Measurements from ENCODE around the gene WNT5B.

The WNT5B gene

DNA sequence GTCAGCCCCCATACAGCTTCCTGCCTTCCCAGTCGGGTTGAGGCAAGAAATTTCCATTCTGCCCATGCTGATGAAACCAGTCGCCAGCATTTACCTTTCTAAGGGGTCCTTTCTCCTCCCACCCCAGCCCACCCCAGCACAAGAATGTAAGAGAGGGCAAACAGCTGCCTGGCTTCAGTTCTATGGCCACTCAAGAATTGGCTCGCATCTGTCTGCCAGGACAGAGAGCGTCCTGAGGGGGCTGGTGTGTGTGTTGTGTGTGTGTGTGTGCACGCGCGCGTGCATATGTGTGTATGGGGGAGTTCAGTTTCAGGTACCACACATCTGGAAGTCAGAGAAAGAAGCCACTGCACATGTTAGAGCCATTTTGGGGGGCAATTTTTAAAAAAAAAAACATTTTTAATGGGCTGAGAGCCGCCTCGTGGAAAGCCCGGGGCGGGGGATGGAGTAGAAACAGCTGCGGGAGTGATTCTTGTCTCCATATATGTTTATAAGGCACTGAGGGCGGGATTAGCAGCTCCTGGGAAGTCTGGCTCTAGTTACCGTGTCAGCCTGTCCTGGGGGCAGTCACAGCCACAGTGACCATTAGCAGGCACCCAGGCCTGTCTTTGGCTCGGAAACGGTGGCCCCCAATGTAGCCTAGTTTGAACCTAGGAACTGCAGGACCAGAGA is at the start of gene WNT5B:
TSS of gene WNT5B (plus strand) at position 566 of the 672 bp plus-strand sequence. CDS start 2,124 bp downstream, outside the sequence.
- H3K4me3 Mint-ChIP-seq, result peak within 1 kb of the TSS; percentile 78 to 81
- peaks cover 2 to 14% of the 10 kb centered on the region in 2 donors for H3K36me3 Mint-ChIP-seq
- no peaks in the 10 kb centered on the region for H3K9me3 Mint-ChIP-seq
- peaks cover 52 to 54% of the 10 kb centered on the region in 2 donors for H3K27me3 Mint-ChIP-seq
- H3K27ac Mint-ChIP-seq, result peak within 1 kb of the TSS; percentile 5
- DNase-seq (no peak), ATAC-seq (replicated peaks) (no peak)
- H3K4me1 Mint-ChIP-seq, result peaks cover 22 to 33% of the 10 kb centered on the region in 2 donors

DNA sequence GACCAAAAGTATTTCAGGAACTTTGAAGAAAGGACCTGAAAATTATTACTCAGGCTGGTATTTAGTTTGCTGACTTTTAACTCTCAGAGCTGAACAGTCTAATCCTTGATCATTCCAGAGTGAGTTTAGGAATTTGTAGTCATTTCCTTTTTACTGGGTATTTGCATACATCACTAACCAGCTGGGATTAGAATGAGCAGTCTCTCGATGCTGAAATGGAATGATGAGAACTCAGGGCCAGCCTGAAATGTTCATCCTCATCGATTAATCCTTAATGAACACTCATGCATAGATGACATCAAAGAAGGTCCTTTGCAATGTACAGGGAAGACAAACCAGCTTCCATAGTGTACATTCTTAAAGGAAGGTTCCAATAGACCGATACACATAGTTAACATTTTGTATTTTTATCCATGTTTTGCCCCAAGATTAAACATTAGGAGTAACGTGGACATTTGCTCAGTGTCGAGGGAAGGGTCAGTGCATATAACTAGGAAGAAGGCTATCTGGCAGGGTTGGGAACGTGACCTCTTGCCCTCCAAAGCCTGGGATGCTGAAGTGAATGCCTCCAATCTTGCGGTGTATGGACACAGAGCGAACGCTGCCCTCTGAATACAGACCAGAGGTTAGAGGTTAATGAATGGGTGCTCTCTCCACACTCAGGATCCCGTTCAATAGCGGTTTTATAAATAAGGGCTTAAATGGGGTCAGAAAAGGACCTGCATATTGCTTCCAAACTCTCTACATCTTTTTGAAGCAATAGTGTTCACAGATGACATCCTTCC is 49.2 kb upstream of the WNT5B start:
- Mint-ChIP-seq H3K27me3 (no peaks in the 10 kb centered on the region), H3K9me3 (no peaks in the 10 kb centered on the region), H3K4me3 (no peak overlapping the region), H3K36me3 (peaks cover 0 to 6% of the 10 kb centered on the region in 2 donors), H3K4me1 (peaks cover 27 to 53% of the 10 kb centered on the region in 2 donors), H3K27ac (no peak overlapping the region)
- no peak for ATAC-seq (replicated peaks)
- no peak for DNase-seq

DNA sequence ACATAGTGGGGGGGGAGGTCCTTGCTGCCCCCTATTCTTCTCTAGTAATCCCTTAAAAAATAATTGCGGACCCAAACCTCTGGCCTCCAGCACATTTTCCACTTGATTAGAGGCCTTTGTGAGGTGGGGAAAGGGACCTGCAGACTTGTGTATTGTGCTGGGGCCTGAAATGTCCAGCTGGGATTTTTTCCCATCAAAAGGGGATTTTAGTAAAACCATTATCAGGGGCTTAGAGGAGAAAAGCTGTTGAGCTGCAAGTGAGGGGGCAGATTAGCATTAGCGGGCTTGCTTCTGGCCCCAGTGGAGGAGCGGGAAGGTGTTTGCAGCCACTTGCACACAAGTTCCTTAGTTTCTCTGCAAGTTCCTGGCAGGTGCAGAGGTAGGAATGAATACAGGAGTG is 48.5 kb upstream of the WNT5B start:
- no peak for ATAC-seq (replicated peaks)
- no peaks in the 10 kb centered on the region for H3K9me3 Mint-ChIP-seq
- no peak for DNase-seq
- H3K4me1 Mint-ChIP-seq, result peaks cover 24 to 50% of the 10 kb centered on the region in 2 donors
- no peaks in the 10 kb centered on the region for H3K27me3 Mint-ChIP-seq
- H3K27ac Mint-ChIP-seq, result no peak overlapping the region
- no peak overlapping the region for H3K4me3 Mint-ChIP-seq
- peaks cover 0 to 6% of the 10 kb centered on the region in 2 donors for H3K36me3 Mint-ChIP-seq

DNA sequence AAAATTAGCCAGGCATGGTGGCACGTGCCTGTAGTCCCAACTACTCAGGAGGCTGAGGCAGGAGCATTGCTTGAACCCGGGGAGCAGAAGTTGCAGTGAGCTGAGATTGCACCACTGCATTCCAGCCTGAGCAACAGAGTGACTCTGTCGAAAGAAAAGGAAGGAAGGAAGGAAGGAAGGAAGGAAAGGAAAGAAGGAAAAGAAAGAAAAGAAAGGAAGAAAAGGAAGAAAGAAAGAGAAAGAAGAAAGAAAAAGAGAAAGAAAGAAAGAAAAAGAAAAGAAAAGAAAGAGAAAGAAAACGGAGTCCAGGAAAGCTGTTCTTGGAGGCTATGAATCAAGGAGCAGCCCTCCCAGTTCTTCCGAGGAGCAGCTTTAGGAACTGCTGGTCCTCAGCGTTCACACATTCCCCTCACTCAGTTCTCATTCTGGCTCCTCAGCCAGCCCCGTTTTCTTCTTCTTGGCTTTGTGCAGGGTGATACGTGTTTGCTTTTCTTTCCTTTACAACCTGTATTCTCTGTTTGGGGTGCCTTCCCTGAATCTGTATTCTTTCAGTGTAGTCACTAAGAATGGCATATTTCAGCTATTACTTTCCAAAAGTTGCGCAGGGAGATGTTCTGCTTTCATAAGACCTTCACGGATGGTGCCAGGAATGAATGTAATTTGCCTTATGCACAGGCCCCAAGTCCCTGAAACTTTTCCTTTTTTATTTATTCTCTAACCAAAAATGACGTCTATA is 46.9 kb upstream of the WNT5B start:
- H3K4me1 Mint-ChIP-seq, result peaks cover 19 to 34% of the 10 kb centered on the region in 2 donors
- peaks cover 1 to 6% of the 10 kb centered on the region in 2 donors for H3K36me3 Mint-ChIP-seq
- no peaks in the 10 kb centered on the region for H3K9me3 Mint-ChIP-seq
- no peak overlapping the region for H3K4me3 Mint-ChIP-seq
- H3K27me3 Mint-ChIP-seq, result no peaks in the 10 kb centered on the region
- no peak for ATAC-seq (replicated peaks)
- no peak overlapping the region for H3K27ac Mint-ChIP-seq
- no peak for DNase-seq

DNA sequence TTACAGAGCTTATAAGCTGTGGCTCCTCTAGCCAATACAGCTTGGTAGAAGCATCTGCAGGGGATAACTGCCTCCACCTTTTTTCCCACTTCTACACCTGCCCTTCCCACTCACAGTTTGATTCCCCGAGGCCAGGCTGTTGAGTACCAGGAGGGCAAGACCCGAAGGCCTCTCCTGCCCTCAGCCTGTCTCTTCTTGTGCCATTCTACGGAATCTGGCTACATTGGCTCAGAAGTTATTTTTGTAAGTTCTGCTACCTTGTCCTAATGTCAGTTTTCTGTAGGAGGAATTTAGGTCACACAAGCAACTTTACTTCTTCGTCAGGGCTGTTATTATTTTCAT is 46.4 kb upstream of the WNT5B start:
- no peak overlapping the region for H3K27ac Mint-ChIP-seq
- DNase-seq, result no peak
- H3K36me3 Mint-ChIP-seq, result peaks cover 1 to 6% of the 10 kb centered on the region in 2 donors
- H3K9me3 Mint-ChIP-seq, result no peaks in the 10 kb centered on the region
- ATAC-seq (replicated peaks), result no peak
- no peak overlapping the region for H3K4me3 Mint-ChIP-seq
- H3K4me1 Mint-ChIP-seq, result peaks cover 17 to 38% of the 10 kb centered on the region in 2 donors
- no peaks in the 10 kb centered on the region for H3K27me3 Mint-ChIP-seq

DNA sequence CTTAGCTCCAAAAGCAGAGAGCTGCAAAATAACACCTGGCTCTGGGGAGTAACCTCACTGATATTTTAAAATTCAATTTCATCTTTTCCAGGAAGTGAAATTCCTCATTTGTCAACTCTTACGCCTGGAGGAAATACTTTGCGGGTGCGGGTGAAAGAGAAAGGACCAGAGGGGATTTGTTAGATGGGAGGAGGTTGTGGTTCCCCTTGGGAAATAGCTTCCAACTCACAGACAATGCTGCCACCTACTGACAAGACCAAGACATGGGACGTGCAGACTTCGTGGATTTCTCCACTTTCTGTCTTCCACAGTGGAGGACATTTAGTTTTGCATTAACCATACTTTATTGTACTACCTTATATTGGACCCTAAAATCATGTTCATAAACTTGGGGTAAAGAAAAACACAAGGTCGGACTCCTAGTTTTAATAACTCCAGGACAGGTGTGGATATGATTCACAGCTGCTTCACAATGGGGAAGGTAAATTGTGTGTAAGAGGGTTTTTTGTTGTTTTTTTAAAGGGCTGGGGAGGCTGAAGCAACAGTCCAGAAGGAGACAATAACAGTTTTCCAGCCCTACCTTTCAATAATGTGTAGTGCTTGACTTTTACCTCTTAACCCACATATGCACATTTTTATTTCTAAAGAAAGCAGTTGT is 45.5 kb upstream of the WNT5B start:
- Mint-ChIP-seq H3K4me1 (peaks cover 22 to 46% of the 10 kb centered on the region in 2 donors), H3K9me3 (no peaks in the 10 kb centered on the region), H3K4me3 (peak overlapping the region; percentile 65 to 66), H3K27ac (no peak overlapping the region), H3K36me3 (peaks cover 1 to 9% of the 10 kb centered on the region in 2 donors), H3K27me3 (no peaks in the 10 kb centered on the region)
- peak; percentile 89 to 90 for ATAC-seq (replicated peaks)
- DNase-seq, result peak; percentile 75

DNA sequence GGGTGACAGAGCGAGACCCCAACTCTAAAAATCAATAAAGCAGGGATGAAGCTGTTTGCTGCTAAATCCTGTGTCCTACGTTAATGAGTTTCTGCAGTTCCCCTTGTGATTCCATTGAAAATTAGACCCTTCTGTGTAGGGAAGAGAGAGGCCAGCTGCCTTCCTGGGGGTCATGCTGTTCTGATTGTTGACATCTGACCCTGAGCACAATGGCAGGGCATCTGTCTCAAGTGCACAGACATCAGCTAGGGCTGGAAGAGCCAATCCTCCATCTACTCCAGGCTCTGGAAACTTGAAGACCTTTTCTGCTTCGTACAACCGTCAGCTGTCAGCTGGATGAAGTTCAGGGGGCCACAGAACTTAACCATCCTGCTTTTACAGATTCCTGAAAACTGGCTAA is 44.7 kb upstream of the WNT5B start:
- Mint-ChIP-seq H3K27ac (no peak overlapping the region), H3K27me3 (no peaks in the 10 kb centered on the region), H3K9me3 (no peaks in the 10 kb centered on the region)

DNA sequence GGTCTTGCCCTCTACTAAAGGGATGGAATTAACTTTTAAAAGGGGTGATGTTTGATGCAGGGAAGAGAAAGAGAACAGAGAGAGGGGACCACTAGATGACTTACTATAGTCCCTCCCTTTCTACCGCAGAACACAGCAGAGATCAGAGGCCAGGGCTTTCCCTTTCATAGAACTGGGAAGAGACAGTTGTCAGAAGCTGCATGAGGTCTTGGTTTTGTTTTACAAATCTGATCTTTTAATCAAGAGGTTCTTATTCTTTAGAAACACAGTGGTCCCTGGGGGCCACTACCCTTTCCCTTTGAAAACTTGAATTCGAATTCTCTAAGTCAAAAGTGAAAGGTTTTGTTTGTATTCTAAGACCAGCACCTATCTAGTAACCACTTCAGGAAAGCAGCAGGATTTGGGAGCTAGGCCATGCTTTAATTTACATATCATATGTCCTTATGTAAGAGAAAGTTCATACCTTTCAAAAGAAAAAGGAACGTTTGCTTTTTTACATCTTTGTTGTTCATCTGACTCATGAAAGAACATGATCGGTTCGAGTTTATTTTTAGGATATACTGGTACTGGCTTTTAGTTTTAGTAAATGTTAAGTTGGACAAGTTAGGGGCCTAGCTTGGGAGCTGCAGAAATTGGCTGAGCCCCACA is 41.0 kb upstream of the WNT5B start:
- Mint-ChIP-seq H3K36me3 (peaks cover 14 to 30% of the 10 kb centered on the region in 2 donors), H3K4me3 (peak overlapping the region; percentile 70 to 77), H3K27ac (peak overlapping the region; percentile 51), H3K27me3 (no peaks in the 10 kb centered on the region), H3K9me3 (no peaks in the 10 kb centered on the region), H3K4me1 (peaks cover 44 to 68% of the 10 kb centered on the region in 2 donors)
- peak in 1 of 2 donors; percentile 29 for ATAC-seq (replicated peaks)
- DNase-seq, result no peak

More for the DNA sequence above, 44.7 kb upstream of the WNT5B start:
- H3K4me3 Mint-ChIP-seq, result no peak overlapping the region
- ATAC-seq (replicated peaks), result no peak
- H3K36me3 Mint-ChIP-seq, result peaks cover 1 to 13% of the 10 kb centered on the region in 2 donors
- peaks cover 26 to 51% of the 10 kb centered on the region in 2 donors for H3K4me1 Mint-ChIP-seq
- DNase-seq, result no peak

DNA sequence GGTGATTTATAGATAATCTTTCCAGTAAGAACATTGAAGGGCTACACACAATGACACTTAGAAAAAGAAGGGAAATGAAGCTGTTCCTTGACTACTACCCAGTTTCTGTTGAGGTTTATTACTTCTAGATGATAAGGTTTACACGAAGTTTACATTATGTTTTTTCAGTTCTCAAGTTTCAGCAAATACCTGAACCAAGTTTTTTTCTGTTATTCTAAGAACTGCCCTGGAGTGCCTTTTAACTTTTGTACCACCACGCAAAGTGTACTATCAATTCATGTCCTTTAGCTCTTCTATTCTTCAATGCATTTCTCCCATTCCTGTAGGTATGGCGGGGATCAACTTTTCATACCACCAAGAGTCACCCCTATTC is 40.5 kb upstream of the WNT5B start:
- peak overlapping the region; percentile 70 to 77 for H3K4me3 Mint-ChIP-seq
- no peaks in the 10 kb centered on the region for H3K9me3 Mint-ChIP-seq
- ATAC-seq (replicated peaks) (no peak), DNase-seq (no peak)
- H3K4me1 Mint-ChIP-seq, result peaks cover 43 to 66% of the 10 kb centered on the region in 2 donors
- peak overlapping the region; percentile 51 for H3K27ac Mint-ChIP-seq
- peaks cover 14 to 32% of the 10 kb centered on the region in 2 donors for H3K36me3 Mint-ChIP-seq
- no peaks in the 10 kb centered on the region for H3K27me3 Mint-ChIP-seq

DNA sequence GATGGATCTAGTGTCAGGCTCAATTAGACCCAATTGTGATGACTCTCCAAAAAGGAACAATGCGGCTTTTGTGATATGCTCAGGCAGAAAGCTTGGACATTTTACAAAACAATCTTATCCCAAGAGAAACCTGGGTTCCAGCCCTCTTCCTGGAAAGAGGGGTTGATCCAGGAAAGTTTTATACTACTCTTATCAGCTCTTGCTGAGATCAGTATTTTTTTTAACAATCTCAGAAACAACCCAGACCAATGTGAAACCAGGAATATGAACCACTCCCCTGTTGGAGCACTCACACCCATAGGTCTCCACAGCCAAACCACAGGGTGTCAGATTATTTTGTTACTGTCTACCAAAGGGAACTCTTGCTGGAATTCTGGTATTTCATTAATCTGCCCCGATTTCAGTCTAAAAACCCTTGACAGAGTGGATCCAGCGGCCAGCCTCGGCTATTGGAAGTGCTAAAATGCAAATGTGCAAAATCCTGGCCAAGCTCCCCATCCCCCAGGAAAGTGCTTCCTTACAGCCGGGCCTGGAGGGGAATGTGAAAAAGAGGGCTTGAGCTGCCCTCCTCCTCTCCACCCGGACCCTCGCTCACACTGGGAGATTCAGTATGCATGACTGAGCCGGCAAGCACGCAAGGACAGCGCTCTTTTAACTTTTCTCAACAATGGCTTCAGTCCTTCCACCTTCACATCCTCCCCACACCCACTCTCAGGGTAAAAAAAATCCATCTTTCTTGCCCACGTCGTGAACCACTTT is 38.6 kb upstream of the WNT5B start:
- no peaks in the 10 kb centered on the region for H3K9me3 Mint-ChIP-seq
- DNase-seq, result no peak

DNA sequence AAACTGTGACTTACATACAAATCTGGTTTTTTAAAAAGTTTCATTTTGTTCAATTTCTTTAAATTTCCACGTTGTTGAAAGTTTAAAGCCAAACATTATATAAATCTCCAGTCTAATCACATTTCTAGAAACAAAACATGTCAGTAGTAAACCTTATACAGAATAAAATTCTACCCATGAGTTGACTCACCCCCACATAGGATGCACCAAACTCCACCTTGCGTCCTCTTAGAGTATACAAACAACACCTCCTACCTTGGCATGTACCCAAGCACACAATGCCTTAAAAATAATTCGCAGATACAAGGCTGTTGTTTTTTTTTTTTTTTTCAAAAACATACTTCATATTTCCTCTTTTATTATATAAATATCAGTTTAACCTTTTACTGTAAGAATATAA is 38.0 kb upstream of the WNT5B start:
- ATAC-seq (replicated peaks), result no peak
- DNase-seq, result no peak
- H3K27ac Mint-ChIP-seq, result peak overlapping the region; percentile 10
- no peaks in the 10 kb centered on the region for H3K27me3 Mint-ChIP-seq
- H3K4me3 Mint-ChIP-seq, result peak overlapping the region; percentile 58 to 69
- peaks cover 14 to 36% of the 10 kb centered on the region in 2 donors for H3K36me3 Mint-ChIP-seq
- no peaks in the 10 kb centered on the region for H3K9me3 Mint-ChIP-seq
- peaks cover 47 to 67% of the 10 kb centered on the region in 2 donors for H3K4me1 Mint-ChIP-seq

More for the DNA sequence above, 38.6 kb upstream of the WNT5B start:
- no peak for ATAC-seq (replicated peaks)
- Mint-ChIP-seq H3K4me1 (peaks cover 46 to 65% of the 10 kb centered on the region in 2 donors), H3K27ac (peak overlapping the region; percentile 10), H3K4me3 (peak overlapping the region; percentile 58 to 69), H3K36me3 (peaks cover 14 to 36% of the 10 kb centered on the region in 2 donors), H3K27me3 (no peaks in the 10 kb centered on the region)

DNA sequence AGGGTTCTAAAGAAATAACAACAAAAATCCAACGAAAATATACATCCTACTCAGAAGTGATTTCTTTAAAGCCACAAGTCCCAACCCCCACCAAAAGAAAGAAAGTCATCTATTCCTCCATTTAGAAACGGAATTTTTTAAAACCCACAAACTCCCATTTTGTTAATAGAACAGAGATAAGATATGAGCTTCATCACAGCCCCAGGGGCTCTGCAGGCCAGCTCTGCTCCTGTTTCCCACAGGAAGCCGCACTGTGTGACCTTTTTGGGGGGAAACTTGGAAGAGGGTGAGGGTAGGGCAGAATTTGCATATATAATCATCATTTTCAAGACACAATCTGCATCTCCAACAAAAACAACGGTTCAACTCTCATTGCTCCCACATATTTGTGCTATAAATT is 37.5 kb upstream of the WNT5B start:
- H3K4me3 Mint-ChIP-seq, result peak overlapping the region; percentile 89 to 95
- H3K27me3 Mint-ChIP-seq, result no peaks in the 10 kb centered on the region
- DNase-seq (no peak), ATAC-seq (replicated peaks) (no peak)
- peaks cover 47 to 67% of the 10 kb centered on the region in 2 donors for H3K4me1 Mint-ChIP-seq
- H3K36me3 Mint-ChIP-seq, result peaks cover 13 to 36% of the 10 kb centered on the region in 2 donors
- no peaks in the 10 kb centered on the region for H3K9me3 Mint-ChIP-seq
- peak overlapping the region; percentile 90 for H3K27ac Mint-ChIP-seq
